GM21737 (cell line): ENCODE measurements around the gene ANGPTL2.

Experiments used
- ATAC-seq: cut with Tn5 transposase; IDR thresholded peaks from one replicate; pipeline ENCODE4 v1.9.1; 2021; ENCODE audit warnings: mild to moderate bottlenecking, moderate library complexity; ENCODE audit not compliant: unreplicated experiment

Gene ANGPTL2

DNA sequence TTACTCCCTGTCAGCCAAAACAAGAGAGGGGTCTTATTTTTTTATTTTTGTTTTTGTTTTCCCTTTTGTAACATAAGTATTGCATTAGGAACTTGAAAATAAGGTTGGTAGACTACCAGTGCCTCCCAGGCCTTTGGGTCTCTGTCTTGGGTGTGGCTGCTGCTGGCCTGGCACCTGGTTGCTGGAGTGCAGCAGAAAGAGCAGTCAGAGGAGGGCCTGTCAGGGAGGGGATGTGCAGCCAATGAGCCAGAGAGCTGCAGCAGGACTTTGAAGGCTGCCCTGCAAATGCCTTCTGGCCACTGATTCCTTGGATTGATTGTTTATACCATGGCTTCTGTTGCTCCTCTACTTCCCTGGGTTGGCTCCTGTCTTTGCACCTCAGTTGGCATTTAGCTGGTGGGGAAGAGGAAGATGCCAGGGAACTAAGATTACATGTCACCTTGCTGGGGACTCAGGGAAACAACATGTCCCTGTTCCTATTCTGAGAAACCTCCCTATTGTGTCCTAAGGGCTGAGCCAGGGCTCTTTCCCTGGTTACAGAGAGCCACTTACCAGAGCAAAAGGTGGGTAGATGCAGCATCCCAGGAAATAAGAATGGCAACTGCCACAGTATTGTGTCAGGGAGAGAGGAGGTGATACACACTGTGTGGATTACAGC, 66.6 kb downstream of the ANGPTL2 start:
- ATAC-seq = no peak

DNA sequence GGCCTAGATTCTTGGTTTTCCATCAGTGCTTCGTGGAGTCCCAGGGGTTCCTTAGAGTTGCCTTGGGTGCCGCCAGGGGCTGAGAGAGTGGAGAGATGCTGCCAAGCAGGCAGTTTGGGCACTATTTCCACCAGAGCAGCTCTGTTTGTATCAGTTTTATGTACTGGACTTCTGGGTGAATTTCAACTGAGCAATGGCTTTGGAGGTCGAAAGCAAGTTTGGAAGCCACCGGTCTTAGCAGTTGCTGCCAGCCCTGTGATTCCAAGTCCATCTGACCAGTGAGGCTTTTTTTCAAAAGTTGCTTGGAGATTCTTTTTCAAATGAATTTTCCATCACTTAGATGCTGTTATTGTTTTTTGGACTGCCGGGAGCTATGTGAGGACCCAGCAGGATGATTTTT, 68.5 kb downstream of the ANGPTL2 start:
- no peak for ATAC-seq

DNA sequence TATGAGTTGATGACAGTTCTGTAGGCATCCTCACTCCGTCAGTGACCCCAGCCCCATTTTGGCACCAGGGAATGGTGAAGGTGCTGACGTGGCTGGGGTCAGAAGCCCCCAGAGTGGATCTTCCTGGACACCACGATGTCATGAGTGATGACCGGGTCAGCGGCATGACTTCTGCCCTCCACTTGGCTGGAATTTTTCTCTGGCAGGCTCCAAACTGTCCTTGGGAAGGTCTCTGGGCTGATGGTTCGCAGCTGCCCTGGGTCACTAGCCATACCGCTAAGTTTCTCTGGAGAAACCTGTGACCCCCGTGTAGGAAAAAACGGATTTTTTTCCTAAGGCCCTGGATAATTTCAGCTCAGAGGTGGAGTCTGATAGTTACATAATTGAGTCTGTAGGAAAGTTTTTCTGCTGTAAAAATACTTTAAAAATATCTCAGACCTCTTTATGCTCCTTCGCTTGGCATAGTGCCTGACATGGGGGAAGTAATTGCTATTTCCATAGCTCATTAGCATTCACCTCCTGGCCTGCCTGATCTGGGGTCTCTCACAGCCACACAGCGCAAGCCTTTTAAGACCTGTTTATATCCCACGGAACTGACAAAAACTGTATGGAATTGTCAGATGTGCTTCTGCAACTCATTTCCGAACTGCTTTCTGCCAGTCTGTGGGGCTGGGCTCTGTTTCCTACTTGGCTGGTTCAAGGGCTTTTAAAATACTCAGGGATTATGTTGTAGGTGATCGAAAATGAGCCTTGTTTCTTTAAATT, 69.2 kb downstream of the ANGPTL2 start:
- ATAC-seq = no peak

DNA sequence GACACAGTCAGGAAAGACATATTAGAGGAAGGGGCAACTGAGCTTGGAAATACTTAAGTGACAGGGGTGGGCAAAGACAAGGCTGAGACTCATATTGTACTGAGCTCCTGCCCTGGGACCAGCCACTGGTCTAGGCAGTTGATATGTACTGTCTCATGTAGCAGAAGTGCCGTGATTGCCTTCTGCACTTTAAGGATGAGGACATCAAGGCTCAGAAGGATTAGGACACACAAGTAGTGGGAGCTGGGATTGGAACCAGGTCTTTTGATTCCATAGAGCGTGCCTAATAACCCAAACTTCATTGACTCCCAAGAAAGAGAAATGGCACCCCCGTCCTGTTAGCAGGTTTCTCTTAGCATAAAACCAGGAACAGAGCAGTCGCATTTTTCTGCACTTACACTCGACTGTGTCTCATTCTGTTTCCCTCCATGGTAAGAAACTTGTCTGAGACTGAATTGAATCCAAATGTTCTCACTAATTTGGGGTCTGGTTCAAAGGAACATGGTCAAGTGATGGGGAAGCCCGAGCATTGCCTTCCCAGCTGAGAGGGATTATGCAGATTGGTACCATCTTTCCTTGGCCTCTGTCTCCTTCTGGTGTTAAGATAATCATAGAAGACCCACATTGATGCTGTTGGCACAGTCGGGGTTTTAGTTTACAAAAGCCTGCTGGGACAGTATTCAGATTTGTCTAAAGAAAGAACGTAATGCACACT, 70.4 kb downstream of the ANGPTL2 start:
- no peak for ATAC-seq

DNA sequence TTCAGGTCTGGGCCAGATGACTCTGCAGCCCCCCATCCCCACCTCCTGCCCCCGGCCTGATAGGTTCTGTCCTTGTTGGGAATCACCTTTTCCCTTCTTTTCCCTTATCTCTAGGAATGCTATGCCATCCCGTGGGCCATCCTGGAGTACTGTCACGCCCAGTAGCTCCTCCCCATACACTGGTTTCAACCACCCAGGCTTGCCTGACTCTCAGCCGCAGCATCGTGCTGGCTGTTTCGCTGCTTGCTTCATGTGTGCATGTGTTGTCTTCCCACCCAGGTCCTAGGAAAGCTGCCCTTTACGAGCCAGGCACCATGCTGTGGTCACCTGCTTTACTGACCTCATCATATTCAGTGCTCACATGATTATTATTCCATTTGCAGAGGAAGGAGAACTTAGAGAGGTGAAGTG, 71.8 kb downstream of the ANGPTL2 start:
- ATAC-seq = no peak

DNA sequence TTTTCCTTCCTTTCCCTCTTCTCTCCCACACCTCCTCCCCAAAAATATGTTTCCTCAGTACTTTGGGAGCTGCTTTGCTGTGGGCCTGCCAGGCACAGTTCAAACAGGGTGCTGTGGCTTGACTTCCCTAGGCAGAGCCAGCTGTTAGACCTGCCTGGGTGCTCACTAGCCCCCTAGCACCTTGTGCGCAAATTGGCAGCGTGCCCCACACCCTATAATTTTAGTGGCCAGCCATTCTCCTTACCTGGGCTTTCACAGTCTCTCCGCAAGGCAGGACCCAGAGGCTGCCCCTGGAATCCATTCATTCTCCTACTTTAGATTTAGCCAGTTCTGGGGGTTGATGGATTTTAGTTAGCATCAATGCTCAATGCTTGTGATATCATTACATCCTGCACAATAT, 72.3 kb downstream of the ANGPTL2 start:
- no peak for ATAC-seq

- no peak for ATAC-seq
These were observed 72.9 kb downstream of the ANGPTL2 start for GRCh38 chr9:127049581-127049980.

GRCh38 chr9:127049044-127049443, 73.4 kb downstream of the ANGPTL2 start:
- peak; percentile 68 for ATAC-seq

DNA sequence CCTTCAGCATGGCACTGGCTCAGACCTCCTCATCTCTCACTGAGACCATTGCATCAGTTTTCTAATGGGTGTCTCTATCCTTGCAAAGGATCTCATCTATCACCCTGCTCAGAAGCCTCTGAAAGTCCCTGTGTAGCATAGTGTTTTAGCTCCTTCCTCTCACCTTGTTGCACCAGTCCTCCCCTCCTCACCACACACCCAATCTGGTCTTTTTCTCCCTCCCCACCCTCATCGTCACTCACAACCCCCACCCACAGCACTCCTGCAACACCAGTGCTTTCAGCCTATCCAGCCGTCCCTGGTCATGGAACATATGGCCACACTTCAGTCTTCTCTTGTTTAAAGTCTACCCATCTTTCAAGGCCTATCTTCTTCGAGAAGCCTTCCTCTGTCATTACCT, 74.5 kb downstream of the ANGPTL2 start:
- ATAC-seq = no peak

- no peak for ATAC-seq
These were observed 77.3 kb downstream of the ANGPTL2 start for GRCh38 chr9:127045148-127045547.

DNA sequence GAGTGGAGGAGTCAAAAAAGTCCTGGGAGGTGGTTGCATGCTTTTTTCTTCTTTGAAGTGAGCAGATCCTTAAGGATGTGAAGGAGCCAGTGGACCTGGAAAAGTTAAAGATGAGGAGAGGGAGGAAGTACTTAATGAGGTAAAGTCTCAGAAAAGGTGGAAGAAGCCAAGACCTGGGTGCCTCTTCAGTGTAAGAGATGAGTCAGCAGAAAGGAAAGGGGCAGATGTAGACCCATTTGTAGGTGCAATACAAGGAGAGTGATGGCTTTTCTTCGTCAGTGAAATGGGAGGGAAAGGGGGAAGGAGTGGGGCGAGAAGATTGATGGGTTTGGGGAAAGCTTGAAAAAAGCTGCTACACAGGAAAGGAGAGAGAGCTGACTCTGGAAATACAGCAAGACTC, 82.9 kb downstream of the ANGPTL2 start:
- no peak for ATAC-seq

DNA sequence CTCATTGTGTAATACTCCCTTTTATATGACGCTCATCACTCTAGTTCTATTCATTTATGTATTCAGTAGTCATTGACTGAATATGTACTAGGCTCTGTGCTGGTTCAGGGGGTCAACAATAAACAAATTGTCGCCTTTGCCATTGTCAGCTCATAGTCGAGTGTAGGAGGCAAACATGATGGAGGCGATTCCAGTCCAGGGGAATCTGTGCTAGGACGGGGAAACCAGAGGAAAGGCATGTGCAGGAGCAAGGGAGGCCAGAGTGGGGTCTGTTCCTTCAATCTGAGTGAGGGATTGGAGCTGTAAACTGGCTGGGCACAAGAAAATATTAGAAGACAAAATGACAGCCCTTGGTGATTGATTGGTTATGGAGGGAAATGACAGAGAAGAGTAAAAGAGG, 83.9 kb downstream of the ANGPTL2 start:
- no peak for ATAC-seq
